Central memory CD4-positive, alpha-beta T cell (primary cell): ENCODE results near the gene SLC2A1.
"Not testable (repeated sequence)": the region's sequence is repeated elsewhere in the genome, so short reads cannot be mapped to it uniquely, and the experiment has no call there.

Experiments
- DNase-seq: peaks from one replicate; pipeline ENCODE4 v3.0.0; 2022

The SLC2A1 gene

DNA sequence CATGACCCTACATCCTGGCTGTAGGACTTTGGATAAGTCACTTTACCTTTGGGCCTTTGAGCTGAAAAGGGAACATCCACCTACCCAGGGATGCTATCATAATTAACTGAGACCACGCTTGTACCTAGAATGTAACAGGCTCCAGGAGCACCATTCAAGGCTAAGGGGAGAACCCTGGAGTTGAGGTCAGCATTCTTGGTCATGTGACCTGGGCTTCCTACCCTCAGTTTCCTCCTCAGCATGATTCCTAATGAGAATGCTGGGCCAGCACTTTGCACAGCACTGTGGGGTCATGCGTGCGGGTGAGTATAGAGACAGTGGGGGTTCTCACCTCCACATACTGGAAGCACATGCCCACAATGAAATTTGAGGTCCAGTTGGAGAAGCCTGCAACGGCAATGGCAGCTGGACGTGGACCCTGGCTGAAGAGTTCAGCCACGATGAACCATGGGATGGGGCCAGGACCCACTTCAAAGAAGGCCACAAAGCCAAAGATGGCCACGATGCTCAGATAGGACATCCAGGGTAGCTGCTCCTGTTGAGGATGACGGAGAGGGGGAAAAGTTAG lies 31.3 kb downstream of the SLC2A1 start:
- DNase-seq: no peak

DNA sequence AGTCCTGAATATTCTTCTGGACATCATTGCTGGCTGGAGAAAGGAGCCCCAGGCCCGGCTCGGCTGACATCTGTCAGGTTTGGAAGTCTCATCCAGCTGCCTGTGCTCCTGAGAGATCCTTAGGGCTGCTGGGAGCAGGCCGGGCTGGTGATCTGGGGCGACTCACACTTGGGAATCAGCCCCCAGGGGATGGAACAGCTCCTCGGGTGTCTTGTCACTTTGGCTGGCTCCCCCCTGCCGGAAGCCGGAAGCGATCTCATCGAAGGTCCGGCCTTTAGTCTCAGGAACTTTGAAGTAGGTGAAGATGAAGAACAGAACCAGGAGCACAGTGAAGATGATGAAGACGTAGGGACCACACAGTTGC lies 31.8 kb downstream of the SLC2A1 start:
- no peak for DNase-seq

GRCh38 chr1:42926235-42926878 lies 32.3 kb downstream of the SLC2A1 start:
- DNase-seq: no peak

GRCh38 chr1:42924851-42925760 lies 33.6 kb downstream of the SLC2A1 start:
- no peak for DNase-seq

DNA sequence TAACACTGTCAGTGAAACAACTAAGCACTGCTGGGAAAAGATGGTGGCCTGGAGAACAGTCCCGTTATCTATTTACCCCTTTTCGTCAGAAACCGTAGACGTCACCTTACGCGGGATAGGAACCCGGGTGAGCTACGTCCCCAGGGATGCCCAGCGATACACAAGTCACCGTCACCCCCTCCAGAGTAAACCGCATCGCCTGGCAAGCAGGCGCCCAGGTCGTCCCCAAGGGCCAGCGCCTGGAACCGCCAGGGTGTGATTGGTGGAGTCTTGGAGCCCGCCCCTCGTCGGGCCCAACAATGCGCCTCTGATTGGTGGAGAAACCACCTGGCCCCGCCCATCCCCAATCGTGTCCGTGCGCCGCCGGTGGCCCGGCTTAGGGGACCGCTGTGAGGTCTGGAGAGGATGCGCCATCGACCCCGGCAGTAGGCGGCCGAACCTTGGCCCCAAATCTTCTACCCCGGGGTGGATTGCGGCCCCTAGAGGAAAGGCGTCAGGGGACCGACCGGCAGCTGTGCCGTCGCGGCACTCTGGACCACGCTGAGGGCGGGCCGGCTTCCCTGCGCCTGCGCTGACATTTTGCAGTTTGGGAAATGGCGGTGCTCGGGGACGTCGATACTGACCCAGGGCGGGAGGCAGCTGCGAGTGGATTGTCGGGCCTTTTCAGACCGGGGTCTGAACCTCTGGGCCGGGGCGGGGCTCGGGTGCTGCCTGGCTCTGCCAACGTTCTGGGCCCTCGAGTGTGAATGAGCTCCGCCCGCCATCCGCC lies 34.4 kb downstream of the SLC2A1 start:
- DNase-seq: peak; percentile 88

GRCh38 chr1:42923367-42924081 lies 35.1 kb downstream of the SLC2A1 start:
- no peak for DNase-seq

GRCh38 chr1:42922687-42923366 lies 35.8 kb downstream of the SLC2A1 start:
- DNase-seq: peak; percentile 64

GRCh38 chr1:42921769-42922168 lies 36.9 kb downstream of the SLC2A1 start:
- no peak for DNase-seq

DNA sequence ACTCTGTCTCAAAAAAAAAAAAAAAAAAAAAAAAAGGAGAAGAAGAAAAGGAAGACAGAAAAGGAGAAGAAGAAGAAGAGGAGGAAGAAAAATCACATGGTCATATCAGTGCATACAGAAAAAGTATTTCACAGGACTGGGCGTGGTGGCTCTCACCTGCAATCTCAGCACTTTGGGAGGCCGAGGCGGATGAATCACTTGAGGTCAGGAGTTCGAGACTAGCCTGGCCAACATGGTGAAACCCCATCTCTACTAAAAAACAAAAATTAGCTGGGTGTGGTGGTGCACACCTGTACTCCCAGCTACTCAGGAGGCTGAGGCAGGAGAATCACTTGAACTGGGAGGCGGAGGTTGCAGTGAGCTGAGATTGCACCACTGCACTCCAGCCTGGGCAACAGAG lies 39.0 kb downstream of the SLC2A1 start:
- DNase-seq: not testable (repeated sequence)

- DNase-seq: no peak
Measured at GRCh38 chr1:42917241-42917495, 41.5 kb downstream of the SLC2A1 start.

DNA sequence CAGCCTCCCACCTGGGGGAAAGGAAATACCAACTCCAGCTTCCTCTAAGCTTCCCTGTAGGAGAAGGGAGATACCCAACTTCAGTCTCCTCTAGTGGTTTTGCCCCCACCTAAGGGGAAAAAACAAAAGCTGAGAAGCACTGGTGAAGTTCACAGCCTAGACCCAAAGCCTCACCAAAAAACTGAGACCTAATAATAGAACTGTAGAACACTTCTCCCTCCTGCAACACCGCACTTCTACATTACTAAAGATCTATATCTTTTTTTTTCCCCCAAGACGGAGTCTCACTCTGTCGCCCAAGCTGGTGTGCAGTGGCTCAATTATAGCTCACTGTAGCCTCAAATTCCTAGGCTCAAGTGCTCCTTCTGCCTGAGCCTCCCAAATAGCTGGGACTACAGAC lies 43.2 kb downstream of the SLC2A1 start:
- no peak for DNase-seq

DNA sequence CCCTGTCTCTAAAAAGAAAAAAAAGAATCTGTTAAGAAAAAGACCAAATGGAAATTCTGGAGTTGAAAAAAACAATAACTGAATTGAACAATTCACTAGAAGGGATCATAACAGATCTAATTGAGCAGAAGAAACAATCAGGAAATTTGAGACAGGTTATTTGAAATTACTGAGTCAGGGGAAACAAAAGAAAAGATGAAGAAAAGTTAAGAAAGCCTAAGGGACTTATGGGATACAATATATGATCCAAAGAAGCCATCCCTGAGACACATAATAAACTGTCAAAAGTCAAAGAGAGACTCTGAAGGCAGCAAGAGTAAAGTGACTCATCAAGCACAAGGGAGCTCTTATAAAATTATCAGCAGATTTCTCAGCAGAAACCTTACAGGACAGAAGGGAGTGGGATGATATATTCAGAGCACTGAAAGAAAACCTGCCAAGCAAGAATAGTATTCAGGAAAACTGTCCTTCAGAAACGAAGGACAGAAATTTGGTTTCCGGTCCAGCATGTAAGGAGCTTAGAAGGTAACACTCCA lies 44.5 kb downstream of the SLC2A1 start:
- no peak for DNase-seq

- peak; percentile 68 for DNase-seq
Measured at GRCh38 chr1:42913426-42914091, 45.1 kb downstream of the SLC2A1 start.

- no peak for DNase-seq
Measured at GRCh38 chr1:42910985-42911384, 47.7 kb downstream of the SLC2A1 start.

GRCh38 chr1:42908046-42908445 lies 50.6 kb downstream of the SLC2A1 start:
- DNase-seq: no peak

GRCh38 chr1:42904434-42904833 lies 54.2 kb downstream of the SLC2A1 start:
- no peak for DNase-seq

GRCh38 chr1:42899960-42900359 lies 58.7 kb downstream of the SLC2A1 start:
- not testable (repeated sequence) for DNase-seq

GRCh38 chr1:42891465-42892138 lies 67.1 kb downstream of the SLC2A1 start:
- no peak for DNase-seq

DNA sequence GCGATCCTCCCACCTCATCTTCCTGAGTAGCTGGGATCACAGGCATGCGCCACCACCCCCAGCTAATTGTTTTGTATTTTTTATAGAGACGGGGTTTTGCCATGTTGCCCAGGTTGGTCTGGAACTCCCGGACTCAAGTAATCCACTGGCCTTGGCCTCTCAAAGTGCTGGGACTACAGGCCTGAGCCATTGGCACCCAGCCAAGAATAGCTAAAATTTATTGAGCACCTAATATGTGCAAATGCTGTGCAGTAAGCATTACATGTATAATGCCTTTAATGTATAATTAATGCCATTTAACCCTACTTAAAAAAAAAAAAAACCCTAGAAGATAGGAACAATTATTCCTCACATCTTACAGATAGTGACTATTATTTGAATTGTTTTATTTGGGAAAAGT lies 69.4 kb downstream of the SLC2A1 start:
- DNase-seq: no peak

DNA sequence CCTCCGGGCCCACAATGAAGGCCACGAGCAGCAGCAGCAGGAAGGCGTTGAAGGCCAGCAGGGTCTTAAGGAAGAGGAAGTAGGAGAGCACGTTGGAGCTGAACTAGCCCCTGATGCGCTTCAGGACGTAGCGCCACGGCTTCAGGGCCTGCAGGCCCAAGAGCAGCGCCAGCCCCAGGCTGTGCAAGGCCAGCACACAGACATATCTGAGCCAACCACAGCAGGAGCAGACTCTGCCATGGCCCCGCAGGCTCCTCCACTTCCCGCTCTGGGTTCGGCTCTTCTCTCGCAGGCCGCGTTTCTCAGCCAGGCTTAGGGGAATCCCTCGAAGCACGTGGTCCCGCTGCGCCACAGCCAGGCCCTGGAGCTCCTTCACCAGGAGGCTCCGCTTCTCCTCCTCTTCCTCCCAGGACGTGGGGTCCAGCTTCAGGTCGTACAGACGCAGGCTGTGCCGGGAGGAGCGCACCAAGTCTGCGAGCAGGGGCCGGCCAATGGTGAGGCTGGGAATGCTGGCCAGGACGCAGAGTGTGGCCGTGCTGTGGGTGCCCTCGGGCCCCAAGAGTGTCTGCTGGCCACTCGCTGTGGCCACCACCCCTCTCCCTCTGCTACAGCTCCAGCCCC lies 70.5 kb downstream of the SLC2A1 start:
- no peak for DNase-seq
